SK-N-SH (cell line): ENCODE results near the gene VPS9D1.

Experiments used
- POLR2AphosphoS5 ChIP-seq: IDR thresholded peaks from 2 replicates; pipeline ENCODE4 v1.6.1; 2012; ENCODE audit warnings: low read depth, low read length
- RFX5 ChIP-seq: IDR thresholded peaks from 2 replicates; pipeline ENCODE4 v1.6.1; 2012; ENCODE audit warnings: mild to moderate bottlenecking, improper control_type of control experiment, low read length
- TF ChIP-seq, protein P1 (sequence below): fragments of 200-600 bp; sonication (generic); IDR thresholded peaks from 2 replicates; pipeline ENCODE4 v1.6.1; 2017; ENCODE audit warnings: antibody characterized with exemption, mild to moderate bottlenecking, moderate library complexity
- TF ChIP-seq, protein P2 (sequence below): IDR thresholded peaks from 2 replicates; pipeline ENCODE4 v1.4.0; 2012; ENCODE audit warnings: low read depth, borderline replicate concordance

DNA sequence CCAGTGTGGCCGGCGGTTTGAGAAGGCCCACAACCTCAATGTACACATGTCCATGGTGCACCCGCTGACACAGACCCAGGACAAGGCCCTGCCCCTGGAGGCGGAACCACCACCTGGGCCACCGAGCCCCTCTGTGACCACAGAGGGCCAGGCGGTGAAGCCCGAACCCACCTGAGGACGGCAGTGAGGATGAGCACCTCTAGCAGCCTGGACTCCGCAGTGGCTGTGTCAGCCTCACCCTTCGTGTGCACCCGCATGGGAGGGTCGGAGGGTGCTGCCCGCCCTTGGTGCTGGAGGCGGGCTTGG lies 17.3 kb upstream of the VPS9D1 start:
- no peak for TF ChIP-seq RFX5
- TF ChIP-seq, protein P1, sequence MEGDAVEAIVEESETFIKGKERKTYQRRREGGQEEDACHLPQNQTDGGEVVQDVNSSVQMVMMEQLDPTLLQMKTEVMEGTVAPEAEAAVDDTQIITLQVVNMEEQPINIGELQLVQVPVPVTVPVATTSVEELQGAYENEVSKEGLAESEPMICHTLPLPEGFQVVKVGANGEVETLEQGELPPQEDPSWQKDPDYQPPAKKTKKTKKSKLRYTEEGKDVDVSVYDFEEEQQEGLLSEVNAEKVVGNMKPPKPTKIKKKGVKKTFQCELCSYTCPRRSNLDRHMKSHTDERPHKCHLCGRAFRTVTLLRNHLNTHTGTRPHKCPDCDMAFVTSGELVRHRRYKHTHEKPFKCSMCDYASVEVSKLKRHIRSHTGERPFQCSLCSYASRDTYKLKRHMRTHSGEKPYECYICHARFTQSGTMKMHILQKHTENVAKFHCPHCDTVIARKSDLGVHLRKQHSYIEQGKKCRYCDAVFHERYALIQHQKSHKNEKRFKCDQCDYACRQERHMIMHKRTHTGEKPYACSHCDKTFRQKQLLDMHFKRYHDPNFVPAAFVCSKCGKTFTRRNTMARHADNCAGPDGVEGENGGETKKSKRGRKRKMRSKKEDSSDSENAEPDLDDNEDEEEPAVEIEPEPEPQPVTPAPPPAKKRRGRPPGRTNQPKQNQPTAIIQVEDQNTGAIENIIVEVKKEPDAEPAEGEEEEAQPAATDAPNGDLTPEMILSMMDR = no peak
- TF ChIP-seq, protein P2, sequence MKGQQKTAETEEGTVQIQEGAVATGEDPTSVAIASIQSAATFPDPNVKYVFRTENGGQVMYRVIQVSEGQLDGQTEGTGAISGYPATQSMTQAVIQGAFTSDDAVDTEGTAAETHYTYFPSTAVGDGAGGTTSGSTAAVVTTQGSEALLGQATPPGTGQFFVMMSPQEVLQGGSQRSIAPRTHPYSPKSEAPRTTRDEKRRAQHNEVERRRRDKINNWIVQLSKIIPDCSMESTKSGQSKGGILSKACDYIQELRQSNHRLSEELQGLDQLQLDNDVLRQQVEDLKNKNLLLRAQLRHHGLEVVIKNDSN = no peak
- no peak; the same call in 1 of the 2 replicates for TF ChIP-seq POLR2AphosphoS5
